ENCODE measurements around the gene CLTCL1.

DNA sequence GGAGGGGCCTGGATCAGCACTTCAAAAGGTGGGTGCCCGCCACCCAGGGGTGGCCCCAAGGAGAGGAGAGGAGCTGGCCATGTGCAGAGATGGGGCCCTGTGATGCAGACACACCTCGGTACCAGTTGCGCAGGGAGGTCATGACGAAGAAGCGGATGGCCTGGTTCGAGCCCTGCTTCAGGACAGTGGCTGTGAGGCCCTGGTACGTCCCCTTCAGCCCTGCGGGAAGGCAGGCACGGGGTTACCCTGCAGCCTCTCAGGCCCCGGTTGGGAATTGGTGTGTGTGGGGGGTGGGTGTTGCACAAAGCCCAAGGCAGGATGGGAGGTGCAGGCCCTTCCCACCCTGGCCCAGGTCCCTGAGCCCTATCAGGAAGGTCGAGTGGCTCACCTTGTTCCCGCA, 114.8 kb downstream of the CLTCL1 start:
- TF ChIP-seq YY1 (IDR thresholded peaks at IDR 0.05; ENCODE audit: insufficient read depth, insufficient read length) = no peak
- TF ChIP-seq SUZ12 (IDR thresholded peaks at IDR 0.05; ENCODE audit: extremely low read depth, insufficient read depth, insufficient read length) = no peak
- no peak for TF ChIP-seq ZNF274 (IDR thresholded peaks at IDR 0.05; ENCODE audit: low read depth, low read length)
